IMR-90 (cell line): ENCODE results near the gene IQCM. TPM values are rescaled to one million over a fixed set of nuclear protein-coding genes. Genes with fewer than 3 reads are reported as not detected.

ENCODE experiments used
- ATAC-seq: fragments of 200-7000 bp; cut with Tn5 transposase; 2 replicates; pipeline ENCODE4 v1.9.1; 2020; ENCODE audit warnings: low read depth, mild to moderate bottlenecking, moderate library complexity
- BruUV-seq: library from RNA; stranded (reverse); fragments of 400-500 nt; replicated peaks from 2 replicates; lab custom pipeline; 2021; lab: Mats Ljungman, UMichigan
- CTCF ChIA-PET: fragments of 300-600 bp; formaldehyde crosslinking; extraction: SDS; loops from one replicate; lab custom pipeline; 2021; ENCODE audit warnings: antibody characterized with exemption; lab: Yijun Ruan, JAX
- POLR2A ChIA-PET: fragments of 300-600 bp; sonication (Branson Sonifier 250); formaldehyde crosslinking; loops from one replicate; lab custom pipeline; 2022; ENCODE audit warnings: antibody characterized with exemption; ENCODE audit not compliant: unreplicated experiment; lab: Charles Lee
- DNase-seq: peaks from one replicate; pipeline ENCODE4 v3.0.0; 2013
- H2AFZ ChIP-seq: replicated peaks from 2 replicates; pipeline ENCODE3; 2013; ENCODE audit warnings: low read length, mild to moderate bottlenecking; ENCODE audit not compliant: poor library complexity
- H2AK5ac ChIP-seq: 2 replicates; pipeline ENCODE4 v1.6.1; 2013; ENCODE audit warnings: low read depth, low read length, inconsistent platforms
- H2AK9ac ChIP-seq: replicated peaks from 2 replicates; pipeline ENCODE3; 2013; ENCODE audit warnings: mild to moderate bottlenecking, low read depth, low read length, moderate library complexity; ENCODE audit not compliant: poor library complexity
- H2BK120ac ChIP-seq: 2 replicates; pipeline ENCODE4 v1.6.1; 2013; ENCODE audit warnings: low read depth, low read length, inconsistent platforms
- H2BK15ac ChIP-seq: 3 replicates; pipeline ENCODE4 v1.6.1; 2013; ENCODE audit warnings: low read depth, low read length, inconsistent platforms
- H2BK20ac ChIP-seq: 2 replicates; pipeline ENCODE4 v1.6.1; 2013; ENCODE audit warnings: low read depth, mild to moderate bottlenecking, inconsistent platforms, low read length, moderate library complexity
- H2BK5ac ChIP-seq: 2 replicates; pipeline ENCODE4 v1.6.1; 2013; ENCODE audit warnings: mild to moderate bottlenecking, low read depth, low read length, inconsistent platforms; ENCODE audit not compliant: poor library complexity, severe bottlenecking
- H3K14ac ChIP-seq: replicated peaks from 2 replicates; pipeline ENCODE4 v1.6.1; 2013; ENCODE audit warnings: low read depth, low read length, inconsistent platforms
- H3K18ac ChIP-seq: 2 replicates; pipeline ENCODE4 v1.6.1; 2013; ENCODE audit warnings: low read depth, low read length, control low read depth
- H3K23ac ChIP-seq: 2 replicates; pipeline ENCODE4 v1.6.1; 2013; ENCODE audit warnings: low read depth, low read length, inconsistent platforms
- H3K27ac ChIP-seq: 2 replicates; pipeline ENCODE4 v1.5.1; 2013; ENCODE audit warnings: mild to moderate bottlenecking, control low read depth, low read length; ENCODE audit not compliant: insufficient read depth
- H3K27me3 ChIP-seq: 2 replicates; pipeline ENCODE4 v1.6.1; 2013; ENCODE audit warnings: low read length; ENCODE audit not compliant: control insufficient read depth, insufficient read depth
- H3K36me3 ChIP-seq: 2 replicates; pipeline ENCODE4 v1.6.1; 2013; ENCODE audit warnings: low read length, mixed read lengths; ENCODE audit not compliant: control insufficient read depth, insufficient read depth
- H3K4ac ChIP-seq: 2 replicates; pipeline ENCODE4 v1.6.1; 2013; ENCODE audit warnings: low read depth, low read length, inconsistent platforms
- H3K4me1 ChIP-seq: 2 replicates; pipeline ENCODE4 v1.6.1; 2013; ENCODE audit warnings: low read length, mixed read lengths; ENCODE audit not compliant: control insufficient read depth, insufficient read depth
- H3K4me2 ChIP-seq: 2 replicates; pipeline ENCODE4 v1.6.1; 2013; ENCODE audit warnings: low read depth, mild to moderate bottlenecking, control low read depth, low read length, moderate library complexity
- H3K4me3 ChIP-seq: 2 replicates; pipeline ENCODE4 v1.5.1; 2013; ENCODE audit warnings: low read depth, mild to moderate bottlenecking, control low read depth, low read length, moderate library complexity; ENCODE audit not compliant: insufficient read depth
- H3K56ac ChIP-seq: 2 replicates; pipeline ENCODE4 v1.6.1; 2013; ENCODE audit warnings: low read length, inconsistent platforms; ENCODE audit not compliant: insufficient read depth; ENCODE audit errors: extremely low read depth
- H3K79me1 ChIP-seq, 2 experiments: 2 replicates each; pipeline ENCODE4 v1.6.1; 2013; ENCODE audit warnings: low read length in 2 of 2, inconsistent platforms in 1 of 2, low read depth in 1 of 2
- H3K9ac ChIP-seq: 2 replicates; pipeline ENCODE4 v1.6.1; 2013; ENCODE audit warnings: low read depth, low read length, control low read depth
- H3K9me1 ChIP-seq: 2 replicates; pipeline ENCODE4 v1.6.1; 2013; ENCODE audit warnings: low read length, inconsistent platforms; ENCODE audit not compliant: insufficient read depth
- H3K9me3 ChIP-seq: 2 replicates; pipeline ENCODE4 v1.6.1; 2013; ENCODE audit warnings: low read length; ENCODE audit not compliant: control insufficient read depth, insufficient read depth
- H4K20me1 ChIP-seq: 2 replicates; pipeline ENCODE4 v1.6.1; 2013; ENCODE audit warnings: low read length, inconsistent platforms; ENCODE audit not compliant: insufficient read depth
- H4K5ac ChIP-seq: 2 replicates; pipeline ENCODE4 v1.6.1; 2013; ENCODE audit warnings: mild to moderate bottlenecking, low read depth, low read length, control low read depth
- H4K8ac ChIP-seq, 2 experiments: 2 replicates each; pipeline ENCODE4 v1.6.1; 2013; ENCODE audit warnings: low read depth in 2 of 2, low read length in 2 of 2, control low read depth in 1 of 2, inconsistent platforms in 1 of 2
- H4K91ac ChIP-seq: 2 replicates; pipeline ENCODE4 v1.6.1; 2013; ENCODE audit warnings: low read depth, low read length, inconsistent platforms; ENCODE audit not compliant: insufficient read depth
- BHLHE40 ChIP-seq: fragments of 150-350 bp; IDR thresholded peaks from 2 replicates; pipeline ENCODE4 v1.6.1; 2016; ENCODE audit warnings: mild to moderate bottlenecking, low read depth, low read length
- CEBPB ChIP-seq: IDR thresholded peaks from 2 replicates; pipeline ENCODE4 v1.6.1; 2012; ENCODE audit warnings: low read depth, low read length, improper control_type of control experiment
- CHD1 ChIP-seq: IDR thresholded peaks from 2 replicates; pipeline ENCODE4 v1.6.1; 2012; ENCODE audit warnings: low read depth, low read length, improper control_type of control experiment
- FOS ChIP-seq: fragments of 150-350 bp; IDR thresholded peaks from 2 replicates; pipeline ENCODE4 v1.6.1; 2016; ENCODE audit warnings: low read depth, low read length
- MAFK ChIP-seq: IDR thresholded peaks from 2 replicates; pipeline ENCODE4 v1.6.1; 2012; ENCODE audit warnings: low read depth, low read length, improper control_type of control experiment
- MAZ ChIP-seq: IDR thresholded peaks from 2 replicates; pipeline ENCODE4 v1.6.1; 2012; ENCODE audit warnings: low read depth, mild to moderate bottlenecking, low read length, improper control_type of control experiment, moderate library complexity, borderline replicate concordance
- MXI1 ChIP-seq: IDR thresholded peaks from 2 replicates; pipeline ENCODE4 v1.6.1; 2012; ENCODE audit warnings: low read depth, mild to moderate bottlenecking, low read length, moderate library complexity, borderline replicate concordance
- NFE2L2 ChIP-seq: fragments of 150-350 bp; IDR thresholded peaks from 2 replicates; pipeline ENCODE4 v1.6.1; 2016; ENCODE audit warnings: low read depth, mild to moderate bottlenecking, low read length
- POLR2A ChIP-seq: IDR thresholded peaks from 2 replicates; pipeline ENCODE4 v1.6.1; 2012; ENCODE audit warnings: mild to moderate bottlenecking, low read depth, low read length
- RAD21 ChIP-seq: IDR thresholded peaks from 2 replicates; pipeline ENCODE4 v1.6.1; 2012; ENCODE audit warnings: low read length, improper control_type of control experiment
- RCOR1 ChIP-seq: IDR thresholded peaks from 2 replicates; pipeline ENCODE4 v1.6.1; 2012; ENCODE audit warnings: mild to moderate bottlenecking, low read length, improper control_type of control experiment; ENCODE audit not compliant: insufficient replicate concordance
- RFX5 ChIP-seq: IDR thresholded peaks from 2 replicates; pipeline ENCODE4 v1.8.0; 2012; ENCODE audit warnings: low read depth, mild to moderate bottlenecking, low read length, moderate library complexity
- SMC3 ChIP-seq: fragments of 150-350 bp; IDR thresholded peaks from 2 replicates; pipeline ENCODE4 v1.6.1; 2016; ENCODE audit warnings: low read depth, mild to moderate bottlenecking, antibody characterized with exemption, low read length, moderate library complexity
- WGBS, 2 experiments: methylation state at CpG; one replicate each; pipeline versions ENCODE4 v1.1.5 to v1.1.7; 2013; ENCODE audit warnings: missing lambda C conversion rate in 2 of 2; ENCODE audit not compliant: insufficient read length in 1 of 2; ENCODE audit errors: extremely low coverage in 2 of 2; 5-methylcytosine and 5-hydroxymethylcytosine counted together
- dilution Hi-C: fragments of 300-500 bp; cut with HindIII; formaldehyde crosslinking; loops from one replicate; pipeline ENCODE4 v1.14.3; 2018; ENCODE audit warnings: low sequenced_read_pairs; ENCODE audit not compliant: unreplicated experiment
- in situ Hi-C: fragments of 300-500 bp; cut with MboI; formaldehyde crosslinking; loops from 3 replicates; pipeline ENCODE4 v1.14.3; 2019; ENCODE audit warnings: low sequenced_read_pairs, inconsistent platforms, mixed read lengths
- intact Hi-C: fragments of 100-400 bp; cut with micrococcal nuclease; formaldehyde crosslinking; loops from 2 replicates; pipeline ENCODE4 v1.10.0; 2022
- polyA plus RNA-seq, 3 experiments: library from polyadenylated mRNA; depleted of rRNA; stranded (reverse); fragments of >200 nt; gene quantifications; 2 replicates each; pipeline ENCODE4 v1.2.3, GENCODE V29; 2012; ENCODE audit warnings: low replicate concordance in 1 of 3
- total RNA-seq: library from RNA; depleted of rRNA; stranded (reverse); fragments of >200 nt; gene quantifications from 2 replicates; pipeline ENCODE4 v1.2.3, GENCODE V29; 2012
- TF ChIP-seq, protein P1 (sequence below): fragments of 150-350 bp; IDR thresholded peaks from 2 replicates; pipeline ENCODE4 v1.6.1; 2016; ENCODE audit warnings: low read depth, mild to moderate bottlenecking, low read length, moderate library complexity, borderline replicate concordance
- TF ChIP-seq, protein P2 (sequence below): fragments of 150-350 bp; IDR thresholded peaks from 2 replicates; pipeline ENCODE4 v1.6.1; 2017; ENCODE audit warnings: mild to moderate bottlenecking, antibody characterized with exemption, low read length, low read depth
- TF ChIP-seq, protein P3 (sequence below): conservative IDR thresholded peaks from 2 replicates; pipeline ENCODE4 v1.5.1; 2012; ENCODE audit warnings: mild to moderate bottlenecking, low read depth, low read length, improper control_type of control experiment

Gene IQCM
- total and polyA plus RNA-seq, 2 of the 4 experiments (the other 2 are of a cell fraction): not detected

DNA sequence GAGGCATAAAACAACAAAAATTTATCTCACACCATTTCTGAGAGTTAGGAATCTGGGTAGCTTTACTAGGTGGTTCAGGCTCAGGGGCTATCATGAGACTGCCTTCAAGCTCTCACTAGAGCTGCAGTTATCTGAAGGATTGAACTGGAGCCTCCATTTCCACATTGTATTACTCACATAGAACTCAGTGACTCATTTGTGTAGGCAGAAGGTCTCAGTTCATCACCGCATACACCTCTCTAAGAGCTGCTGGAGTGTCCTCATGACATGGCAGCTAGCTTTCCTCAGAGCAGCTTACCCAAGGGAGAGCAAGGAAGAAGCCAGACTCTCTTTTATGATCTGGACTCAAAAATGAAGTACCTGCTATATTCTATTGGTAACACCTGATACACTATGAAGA lies 389.2 kb downstream of the IQCM start:
- Histone ChIP-seq H2AK9ac (no peak overlapping the region), H3K9ac (no peak overlapping the region), H4K5ac (no peak overlapping the region), H3K9me3 (no peaks in the 10 kb centered on the region), H4K20me1 (no peaks in the 10 kb centered on the region), H2AFZ (no peak overlapping the region), H3K9me1 (no peaks in the 10 kb centered on the region), H3K36me3 (no peaks in the 10 kb centered on the region), H3K4me3 (no peak overlapping the region), H3K56ac (no peak overlapping the region), H3K14ac (no peak overlapping the region), H3K4me2 (no peak overlapping the region), H3K27ac (no peak overlapping the region), H2BK20ac (no peak overlapping the region), H4K8ac (no peak overlapping the region), H3K4me1 (no peaks in the 10 kb centered on the region), H3K23ac (no peak overlapping the region), H3K79me1 (no peaks in the 10 kb centered on the region), H4K91ac (no peak overlapping the region), H3K4ac (no peak overlapping the region), H3K27me3 (no peaks in the 10 kb centered on the region), H2BK15ac (no peak overlapping the region), H2BK120ac (no peak overlapping the region), H2AK5ac (no peak overlapping the region), H2BK5ac (no peak overlapping the region), H3K18ac (no peak overlapping the region)
- in situ Hi-C loops (no loop called here), dilution Hi-C loops (no loop called here), intact Hi-C loops (no loop called here)
- POLR2A ChIA-PET: no interaction called here
- no CpG with 5 or more reads among the region's 1 CpG for WGBS, 2 experiments
- CTCF ChIA-PET: no interaction called here
- peak; percentile 35 for DNase-seq
- no TSS peak for BruUV-seq
- no peak for ATAC-seq
- TF ChIP-seq CHD1 (no peak), RAD21 (no peak), MXI1 (no peak), POLR2A (no peak), SMC3 (no peak), RFX5 (no peak), MAFK (no peak), RCOR1 (no peak), CEBPB (no peak), BHLHE40 (no peak), MAZ (no peak), NFE2L2 (no peak), FOS (no peak)
- TF ChIP-seq, protein P1, sequence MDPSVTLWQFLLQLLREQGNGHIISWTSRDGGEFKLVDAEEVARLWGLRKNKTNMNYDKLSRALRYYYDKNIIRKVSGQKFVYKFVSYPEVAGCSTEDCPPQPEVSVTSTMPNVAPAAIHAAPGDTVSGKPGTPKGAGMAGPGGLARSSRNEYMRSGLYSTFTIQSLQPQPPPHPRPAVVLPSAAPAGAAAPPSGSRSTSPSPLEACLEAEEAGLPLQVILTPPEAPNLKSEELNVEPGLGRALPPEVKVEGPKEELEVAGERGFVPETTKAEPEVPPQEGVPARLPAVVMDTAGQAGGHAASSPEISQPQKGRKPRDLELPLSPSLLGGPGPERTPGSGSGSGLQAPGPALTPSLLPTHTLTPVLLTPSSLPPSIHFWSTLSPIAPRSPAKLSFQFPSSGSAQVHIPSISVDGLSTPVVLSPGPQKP: no peak
- TF ChIP-seq, protein P2, sequence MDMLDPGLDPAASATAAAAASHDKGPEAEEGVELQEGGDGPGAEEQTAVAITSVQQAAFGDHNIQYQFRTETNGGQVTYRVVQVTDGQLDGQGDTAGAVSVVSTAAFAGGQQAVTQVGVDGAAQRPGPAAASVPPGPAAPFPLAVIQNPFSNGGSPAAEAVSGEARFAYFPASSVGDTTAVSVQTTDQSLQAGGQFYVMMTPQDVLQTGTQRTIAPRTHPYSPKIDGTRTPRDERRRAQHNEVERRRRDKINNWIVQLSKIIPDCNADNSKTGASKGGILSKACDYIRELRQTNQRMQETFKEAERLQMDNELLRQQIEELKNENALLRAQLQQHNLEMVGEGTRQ: no peak
- TF ChIP-seq, protein P3, sequence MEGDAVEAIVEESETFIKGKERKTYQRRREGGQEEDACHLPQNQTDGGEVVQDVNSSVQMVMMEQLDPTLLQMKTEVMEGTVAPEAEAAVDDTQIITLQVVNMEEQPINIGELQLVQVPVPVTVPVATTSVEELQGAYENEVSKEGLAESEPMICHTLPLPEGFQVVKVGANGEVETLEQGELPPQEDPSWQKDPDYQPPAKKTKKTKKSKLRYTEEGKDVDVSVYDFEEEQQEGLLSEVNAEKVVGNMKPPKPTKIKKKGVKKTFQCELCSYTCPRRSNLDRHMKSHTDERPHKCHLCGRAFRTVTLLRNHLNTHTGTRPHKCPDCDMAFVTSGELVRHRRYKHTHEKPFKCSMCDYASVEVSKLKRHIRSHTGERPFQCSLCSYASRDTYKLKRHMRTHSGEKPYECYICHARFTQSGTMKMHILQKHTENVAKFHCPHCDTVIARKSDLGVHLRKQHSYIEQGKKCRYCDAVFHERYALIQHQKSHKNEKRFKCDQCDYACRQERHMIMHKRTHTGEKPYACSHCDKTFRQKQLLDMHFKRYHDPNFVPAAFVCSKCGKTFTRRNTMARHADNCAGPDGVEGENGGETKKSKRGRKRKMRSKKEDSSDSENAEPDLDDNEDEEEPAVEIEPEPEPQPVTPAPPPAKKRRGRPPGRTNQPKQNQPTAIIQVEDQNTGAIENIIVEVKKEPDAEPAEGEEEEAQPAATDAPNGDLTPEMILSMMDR: no peak
